Measurements from ENCODE around the gene CLEC7A.

CLEC7A gene

DNA sequence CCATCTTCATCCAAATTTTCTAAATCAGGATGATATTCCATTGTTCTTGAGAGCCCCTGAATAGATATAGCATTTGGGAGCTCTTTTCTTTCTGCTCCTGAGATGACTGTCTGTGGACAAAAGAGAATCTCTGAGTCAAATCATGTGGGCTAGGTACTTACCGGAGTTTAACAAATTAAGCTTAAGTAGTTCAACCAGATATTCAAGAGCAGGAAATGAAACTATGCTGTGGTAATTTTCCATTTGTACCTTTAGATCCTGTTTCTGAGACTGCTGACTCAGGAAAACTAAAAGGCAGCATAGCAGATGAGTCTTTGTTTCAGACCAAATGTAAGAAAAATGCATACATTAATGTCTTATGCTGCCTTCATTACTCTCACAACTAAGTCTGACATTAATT lies at the start of gene CLEC7A:
Gene CLEC7A (minus strand): TSS at position 158 of the 400 bp plus-strand sequence. CDS start 117 bp downstream, at position 41.
- no peak for DNase-seq

DNA sequence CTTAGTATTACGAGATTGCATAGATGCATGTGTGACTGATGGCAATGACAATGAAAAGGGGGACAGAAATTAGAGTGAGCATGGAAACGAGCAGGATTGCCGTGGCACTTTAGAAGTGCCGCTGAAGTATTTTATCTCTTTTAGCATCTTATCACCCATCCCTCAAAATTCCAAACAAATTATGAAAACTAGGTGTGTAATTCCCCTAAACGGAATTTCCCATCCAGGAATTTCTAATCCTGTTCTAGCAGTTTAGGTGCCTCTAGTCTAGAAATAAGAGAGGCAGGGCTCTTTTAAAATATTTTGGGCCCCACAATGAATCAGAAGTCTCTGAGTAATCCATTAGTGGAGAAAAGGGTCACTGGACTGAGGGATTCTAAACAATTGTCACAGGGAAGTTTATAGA lies 49.8 kb upstream of the CLEC7A start:
- no peak for DNase-seq

DNA sequence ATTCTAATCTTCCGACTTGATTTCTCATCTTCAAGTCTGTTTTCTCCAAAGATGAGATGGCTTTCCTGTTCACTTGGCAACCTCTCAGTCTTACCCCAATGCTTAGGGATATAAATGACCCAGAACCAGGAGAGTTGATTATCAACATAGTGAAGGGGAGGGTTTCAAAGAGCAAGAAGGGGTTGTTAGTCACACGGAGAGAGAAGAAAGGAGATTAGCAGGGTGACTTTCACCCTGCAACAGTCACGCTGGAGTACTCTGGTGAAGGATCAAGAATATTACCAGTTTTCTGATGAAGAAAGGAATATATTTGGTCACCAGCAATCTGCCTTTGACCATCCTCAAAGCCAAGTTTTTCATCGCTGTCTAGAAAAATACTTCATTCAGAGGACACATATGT lies 48.8 kb upstream of the CLEC7A start, which contains the start of gene TMEM52B:
Gene TMEM52B (plus strand): TSS at position 212 of the 400 bp plus-strand sequence. CDS start 543 bp downstream, outside the sequence.
- no peak for DNase-seq

DNA sequence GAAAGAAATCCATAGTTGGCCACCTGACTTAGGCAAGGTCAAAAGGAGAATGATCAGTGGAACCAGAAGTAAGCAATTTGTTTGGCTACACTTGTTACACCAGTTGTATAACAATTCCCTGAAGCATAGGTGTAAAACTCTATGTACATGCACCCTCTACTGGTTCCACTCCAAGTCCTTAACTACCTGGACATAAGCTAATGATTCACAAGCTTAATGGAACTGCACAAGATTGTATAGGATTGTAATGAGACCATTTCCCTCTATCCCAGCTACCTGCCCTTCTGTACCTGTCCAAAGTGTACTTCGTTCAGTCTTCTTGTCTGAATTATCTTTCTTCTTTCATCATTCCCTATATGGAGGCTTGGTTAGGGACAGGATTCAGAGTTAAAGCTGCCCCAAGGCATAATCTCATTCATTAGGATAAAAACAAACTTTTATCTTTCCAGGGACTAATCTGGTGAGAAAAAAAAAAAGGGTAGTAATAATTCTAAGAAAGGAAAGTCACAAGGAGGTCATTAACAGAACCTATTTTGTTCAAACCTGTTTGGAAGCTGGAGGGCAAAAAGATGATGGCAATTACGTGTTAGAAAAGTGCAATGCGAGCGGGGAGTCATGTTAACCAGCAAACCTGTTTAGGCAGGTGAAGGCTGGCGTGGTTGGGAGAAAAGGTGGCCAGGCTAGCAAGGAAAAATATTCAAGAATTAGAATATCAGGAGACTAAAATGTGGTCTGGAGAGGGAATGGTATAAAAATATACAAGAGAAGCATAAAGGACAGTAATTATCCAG lies 46.0 kb upstream of the CLEC7A start:
- DNase-seq = no peak

DNA sequence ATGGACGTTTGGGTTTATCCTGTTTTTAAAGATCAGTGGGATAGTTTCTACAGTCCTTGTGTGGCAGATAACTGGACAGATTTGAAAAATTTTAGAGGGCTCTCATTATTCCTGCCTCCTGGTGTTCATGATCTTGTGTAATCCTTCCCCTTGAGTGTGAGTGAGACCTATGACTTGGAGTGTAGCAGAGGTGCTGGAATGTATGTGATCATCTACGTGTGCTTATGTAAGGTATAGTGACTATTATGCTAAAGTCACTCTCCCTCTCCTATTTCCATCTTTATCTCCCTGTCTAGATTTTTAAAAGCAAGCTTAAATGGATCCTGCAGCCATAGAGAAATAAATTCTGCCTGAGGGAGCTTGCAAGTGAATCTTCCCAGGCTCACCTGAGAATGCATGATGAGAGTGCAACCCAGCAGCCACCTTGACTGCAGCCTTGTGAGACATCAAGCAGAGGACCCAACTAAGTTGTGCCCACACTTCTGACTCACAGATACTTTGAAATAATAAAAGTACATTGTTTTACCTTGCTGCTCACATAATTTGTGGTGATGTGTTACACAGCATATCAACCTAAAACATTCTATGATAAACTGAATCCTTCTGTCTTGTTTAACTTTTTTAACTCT lies 45.1 kb upstream of the CLEC7A start:
- no peak for DNase-seq

DNA sequence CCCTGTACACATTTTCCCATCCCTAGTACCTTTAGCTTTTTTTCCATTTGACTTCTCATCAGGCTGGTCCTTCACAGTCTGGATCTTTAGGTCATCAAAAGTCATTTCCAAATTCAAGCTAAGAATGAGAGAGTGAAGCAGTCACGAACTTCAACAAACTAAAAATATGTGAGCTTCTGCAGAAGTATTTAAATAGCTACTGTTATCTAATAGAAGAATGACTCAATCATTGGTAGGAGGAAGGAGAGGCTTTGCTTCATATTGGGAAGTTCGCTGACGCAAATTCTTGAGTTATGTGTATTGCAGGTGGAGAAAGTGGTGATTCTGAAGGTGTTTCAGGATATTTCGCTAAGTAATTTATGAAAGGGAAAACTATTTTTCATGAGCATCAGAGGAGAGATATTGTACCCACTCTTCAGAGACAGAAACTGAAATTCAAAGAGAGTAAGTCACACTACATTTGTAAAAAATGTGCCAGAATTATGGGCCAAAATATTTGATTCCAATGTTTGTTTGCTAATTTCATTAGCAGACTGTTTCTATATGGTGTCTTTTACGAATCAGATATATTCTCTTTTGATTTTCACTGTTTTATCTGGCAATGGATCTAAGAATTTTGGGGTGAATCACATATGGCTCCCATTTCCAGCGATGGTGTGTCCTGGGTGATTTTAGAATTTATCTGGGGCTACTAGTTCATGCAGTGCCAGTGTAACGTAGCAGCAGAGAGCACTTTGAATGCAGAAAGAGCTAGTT lies 42.2 kb upstream of the CLEC7A start, which contains the start of gene OLR1:
Gene OLR1 (minus strand): TSS at position 160 of the 756 bp plus-strand sequence. CDS start 55 bp downstream, at position 105.
- DNase-seq = no peak

DNA sequence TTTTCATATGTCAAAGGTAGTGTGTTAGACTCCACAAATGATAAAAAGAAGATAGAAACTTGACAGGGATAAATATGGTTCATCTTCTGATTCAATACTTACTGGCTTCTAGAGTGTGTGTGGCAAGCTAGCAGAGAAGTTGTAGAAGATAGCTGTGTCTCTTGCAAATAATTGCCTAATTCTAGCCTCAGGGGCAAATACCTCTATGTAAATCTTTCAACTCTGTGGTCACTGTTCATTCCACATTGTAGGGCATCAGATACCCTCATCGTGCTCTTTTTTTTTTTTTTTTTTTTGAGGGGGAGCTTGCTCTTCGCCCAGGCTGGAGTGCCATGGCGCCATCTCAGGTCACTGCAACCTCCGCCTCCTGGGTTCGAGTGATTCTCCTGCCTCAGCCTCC lies 40.2 kb upstream of the CLEC7A start:
- no peak for DNase-seq

DNA sequence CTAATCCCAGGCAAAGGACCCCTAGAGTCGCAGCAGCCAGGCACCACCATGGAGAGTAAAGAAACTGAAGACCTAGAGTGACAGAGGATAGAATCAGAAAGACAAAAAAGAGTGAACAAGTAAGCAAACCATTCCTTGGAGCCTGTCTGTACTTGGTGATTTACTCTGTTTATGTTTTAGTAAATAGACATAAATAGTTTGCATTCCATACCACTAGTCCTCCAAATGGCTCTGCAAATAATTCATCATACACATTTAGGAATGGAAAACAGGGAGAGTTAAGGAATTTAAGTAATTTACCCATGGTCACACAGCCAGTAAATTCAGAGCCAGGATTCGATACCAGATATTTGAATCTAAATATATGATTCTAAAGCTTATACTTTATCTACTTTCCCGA lies 39.1 kb upstream of the CLEC7A start:
- DNase-seq = no peak

DNA sequence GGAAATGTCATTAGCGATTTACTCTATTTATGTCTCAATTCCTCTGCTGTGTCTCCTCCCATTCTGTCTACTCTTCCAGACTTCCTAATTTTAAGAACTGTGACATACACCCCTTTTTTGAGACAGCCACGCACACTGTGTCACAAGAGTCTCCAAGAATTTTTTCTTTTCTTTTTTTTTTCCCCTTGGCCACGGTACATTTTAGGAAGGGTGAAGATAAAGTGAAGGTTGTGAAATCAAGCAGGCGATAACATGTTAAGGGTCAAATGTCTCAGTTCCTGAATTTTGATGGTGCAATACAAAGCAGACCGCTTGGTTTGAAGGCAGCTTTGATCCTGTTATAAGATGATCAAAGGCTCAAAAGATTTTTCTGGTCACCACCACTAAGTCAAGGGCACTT lies 37.6 kb upstream of the CLEC7A start:
- no peak for DNase-seq

DNA sequence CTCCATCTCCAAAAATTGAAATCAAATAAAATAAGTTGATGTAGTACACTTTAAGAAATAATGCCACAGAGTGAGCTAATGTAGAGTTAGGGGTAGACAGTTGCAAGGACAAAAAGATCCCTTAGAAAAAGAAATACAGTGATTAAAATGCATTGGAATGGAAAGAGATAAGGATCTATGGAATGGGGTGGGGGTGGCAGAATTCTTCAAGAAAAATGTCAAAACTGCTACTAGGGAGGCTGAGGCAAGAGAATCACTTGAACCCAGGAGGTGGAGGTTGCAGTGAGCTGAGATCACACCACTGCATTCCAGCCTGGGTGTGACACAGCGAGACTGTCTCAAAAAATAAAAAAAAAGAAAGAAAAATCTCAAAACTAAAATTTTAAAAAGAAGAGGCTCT lies 35.4 kb upstream of the CLEC7A start:
- DNase-seq = no peak

DNA sequence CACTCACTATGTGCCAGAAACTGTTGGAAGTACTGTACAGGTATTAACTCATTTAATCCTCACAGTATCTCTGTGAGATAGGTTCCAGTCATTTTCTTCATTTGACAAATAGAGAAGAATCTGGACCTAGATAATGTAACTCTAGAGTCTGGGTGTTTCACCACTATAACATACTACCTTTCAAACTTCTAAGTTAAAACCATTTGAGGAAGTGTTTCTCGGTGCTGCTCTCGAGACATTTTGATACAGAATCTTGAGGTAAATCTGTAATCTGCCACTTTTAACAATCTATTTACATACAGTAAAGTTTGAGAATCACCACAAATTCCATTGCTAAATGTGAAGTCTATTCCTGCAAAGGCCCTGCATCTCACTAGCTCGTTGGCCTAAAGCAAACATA lies 33.1 kb upstream of the CLEC7A start:
- DNase-seq = no peak

DNA sequence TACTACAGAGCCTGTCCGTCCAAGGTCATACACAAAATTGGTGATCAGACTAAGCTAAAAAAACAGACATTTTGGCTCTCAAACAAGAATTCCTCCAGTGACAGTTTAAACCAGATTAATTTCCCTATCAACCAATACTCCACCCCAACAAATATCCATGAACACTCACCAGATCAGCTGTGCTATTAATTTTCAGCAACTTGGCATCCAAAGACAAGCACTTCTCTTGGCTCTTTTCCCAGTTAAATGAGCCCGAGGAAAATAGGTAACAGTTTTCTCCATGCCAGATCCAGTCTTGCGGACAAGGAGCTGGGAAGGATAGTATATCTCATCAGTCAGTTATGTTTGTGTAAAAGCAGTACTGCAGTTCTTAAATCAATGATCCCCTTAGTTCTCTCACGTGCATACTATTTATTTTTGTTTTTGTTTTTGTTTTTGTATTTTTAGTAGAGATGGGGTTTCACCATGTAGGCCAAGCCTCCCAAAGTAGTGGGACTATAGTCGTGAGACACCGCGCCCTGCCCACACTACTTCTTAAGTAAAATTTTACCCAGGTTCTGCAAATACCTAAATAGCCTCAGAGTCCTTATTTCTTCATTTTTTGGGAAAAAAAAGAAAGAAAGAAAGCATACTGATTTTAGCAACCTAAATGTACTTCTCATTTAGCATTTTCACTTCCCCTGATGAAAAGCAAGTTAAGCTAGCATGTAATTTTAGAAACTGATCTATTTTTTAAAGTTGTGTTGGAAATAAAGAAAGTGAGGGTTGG lies 30.8 kb upstream of the CLEC7A start:
- DNase-seq = no peak

DNA sequence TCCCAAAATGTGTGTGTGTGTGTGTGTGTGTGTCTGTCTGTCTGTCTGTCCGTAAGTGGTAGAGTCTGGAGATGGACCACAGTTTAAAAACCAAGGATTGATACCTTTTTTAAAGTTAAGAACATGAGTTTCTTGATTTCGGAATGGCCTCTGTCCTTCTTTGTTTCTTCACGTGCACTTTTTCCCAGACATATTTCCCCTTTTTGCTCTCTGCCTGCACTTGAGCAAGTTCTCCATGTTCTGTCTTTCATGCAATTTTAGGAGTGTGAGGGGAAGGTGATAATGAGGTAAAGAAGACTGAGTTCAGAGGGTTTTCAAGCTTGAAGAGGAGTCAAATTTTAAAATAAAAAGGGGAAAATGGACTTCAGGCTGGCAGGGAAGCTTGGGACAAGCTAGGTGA lies 29.3 kb upstream of the CLEC7A start:
- no peak for DNase-seq

DNA sequence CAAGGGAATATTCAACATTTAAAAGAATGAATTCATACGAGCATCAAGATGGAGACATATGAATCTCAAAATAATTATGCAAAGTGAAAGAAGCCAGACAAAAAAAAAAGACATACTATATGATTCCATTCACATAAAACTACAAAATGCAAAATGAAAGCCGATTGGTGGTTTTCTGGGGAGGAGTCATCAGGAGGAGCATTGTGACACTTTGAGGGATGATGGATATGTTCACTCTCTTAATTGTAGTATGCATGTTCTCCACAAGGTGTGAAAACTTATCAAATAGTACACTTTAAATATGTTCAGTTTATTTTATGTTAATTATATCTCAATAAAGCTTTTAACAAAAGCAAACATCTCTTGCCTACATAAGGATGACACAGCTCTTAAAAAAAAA lies 28.4 kb upstream of the CLEC7A start:
- DNase-seq = no peak

DNA sequence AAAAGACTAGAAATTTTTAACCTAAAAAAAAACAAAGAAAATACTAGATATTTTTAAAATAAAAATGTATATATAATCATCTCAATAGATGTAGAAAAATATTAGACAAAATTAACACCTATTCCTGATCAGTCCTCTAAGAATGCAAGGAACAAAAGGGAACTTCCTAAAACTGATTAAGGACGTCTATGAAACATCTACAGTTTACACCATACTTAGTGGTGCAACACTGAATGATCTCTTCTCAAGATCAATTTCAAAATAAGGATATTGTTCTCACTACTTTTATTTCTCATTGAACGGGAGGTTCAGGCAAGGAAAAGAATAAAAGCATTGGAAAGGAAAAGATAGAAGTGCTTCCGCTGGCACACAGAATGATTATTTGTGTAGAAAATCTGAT lies 26.0 kb upstream of the CLEC7A start:
- DNase-seq = no peak

DNA sequence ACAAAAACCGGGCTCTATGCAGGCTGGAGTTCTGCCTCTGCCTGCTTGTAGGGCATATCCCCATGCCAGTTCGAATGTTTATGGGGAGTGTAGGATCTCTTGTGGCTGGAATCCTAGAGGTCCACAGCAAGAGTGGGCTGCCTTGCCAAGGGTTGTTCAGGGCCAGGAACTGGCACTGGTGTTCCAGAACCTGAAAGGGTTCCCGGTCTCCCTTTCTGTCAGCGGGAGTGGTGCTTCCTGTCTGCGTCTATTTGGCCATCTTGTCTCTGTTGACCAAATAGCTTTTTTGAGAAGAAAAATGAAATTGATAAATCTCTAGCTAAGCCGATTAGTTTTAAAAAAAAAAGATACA lies 24.1 kb upstream of the CLEC7A start:
- no peak for DNase-seq

DNA sequence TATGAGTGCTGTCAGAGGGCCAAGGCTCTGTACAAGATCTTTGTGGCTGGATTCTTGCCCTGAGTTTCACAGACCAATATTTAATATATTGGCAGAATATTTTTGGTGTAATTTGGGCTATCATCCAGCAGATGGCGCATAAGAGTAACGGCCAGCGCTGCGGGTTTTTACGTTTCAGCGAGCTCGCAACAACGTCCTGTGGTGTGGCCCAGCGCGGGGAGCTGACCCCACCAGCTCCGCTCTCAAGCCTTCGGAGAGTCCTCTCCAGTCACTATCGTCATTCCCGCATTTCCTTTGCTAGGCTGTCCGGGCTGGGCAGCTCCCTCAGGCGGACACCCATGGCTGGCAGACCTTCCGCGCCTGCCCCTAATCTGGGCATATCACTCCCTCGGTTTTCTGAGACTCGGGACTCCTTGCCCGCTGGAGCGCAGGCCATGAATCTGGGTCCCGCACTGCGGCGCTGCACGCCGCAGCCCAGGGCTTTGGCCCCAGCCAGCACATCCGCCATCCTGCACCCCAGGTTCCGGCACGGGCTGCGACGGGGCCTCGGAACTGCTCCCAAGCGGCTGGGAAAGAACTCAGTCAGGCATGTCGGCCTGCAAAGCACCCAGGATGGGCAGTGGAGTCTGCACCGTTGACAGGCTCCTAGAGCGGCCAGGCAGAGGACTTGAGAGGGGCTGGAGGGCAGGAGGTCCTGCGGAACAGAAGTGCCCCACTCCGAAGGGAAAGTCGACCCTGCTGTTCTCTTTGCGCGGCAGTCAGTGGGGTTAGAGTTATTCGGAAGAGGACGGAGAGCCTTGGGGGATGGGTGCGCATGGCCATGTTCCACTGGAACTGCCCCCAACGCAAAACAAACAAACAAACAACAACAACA lies 23.5 kb upstream of the CLEC7A start:
- DNase-seq = peak; percentile 60

DNA sequence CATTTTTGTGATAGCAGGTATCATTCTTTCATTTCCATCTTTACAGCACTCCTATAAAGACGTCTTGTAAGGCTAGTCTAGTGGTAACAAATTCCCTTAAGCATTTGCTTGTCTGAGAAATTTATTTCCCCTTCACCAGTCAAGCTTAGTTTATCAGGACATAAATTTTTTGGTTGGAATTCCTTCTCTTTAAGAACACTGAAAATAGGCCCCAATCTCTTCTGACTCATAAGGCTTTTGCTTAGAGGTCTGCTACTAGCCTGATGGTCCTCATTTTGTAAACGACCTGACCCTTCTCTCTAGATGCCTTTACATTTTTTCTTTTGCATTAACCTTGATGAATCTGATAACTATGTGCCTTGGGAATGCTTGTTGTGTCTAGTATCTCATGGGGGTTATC lies 21.6 kb upstream of the CLEC7A start:
- no peak for DNase-seq

DNA sequence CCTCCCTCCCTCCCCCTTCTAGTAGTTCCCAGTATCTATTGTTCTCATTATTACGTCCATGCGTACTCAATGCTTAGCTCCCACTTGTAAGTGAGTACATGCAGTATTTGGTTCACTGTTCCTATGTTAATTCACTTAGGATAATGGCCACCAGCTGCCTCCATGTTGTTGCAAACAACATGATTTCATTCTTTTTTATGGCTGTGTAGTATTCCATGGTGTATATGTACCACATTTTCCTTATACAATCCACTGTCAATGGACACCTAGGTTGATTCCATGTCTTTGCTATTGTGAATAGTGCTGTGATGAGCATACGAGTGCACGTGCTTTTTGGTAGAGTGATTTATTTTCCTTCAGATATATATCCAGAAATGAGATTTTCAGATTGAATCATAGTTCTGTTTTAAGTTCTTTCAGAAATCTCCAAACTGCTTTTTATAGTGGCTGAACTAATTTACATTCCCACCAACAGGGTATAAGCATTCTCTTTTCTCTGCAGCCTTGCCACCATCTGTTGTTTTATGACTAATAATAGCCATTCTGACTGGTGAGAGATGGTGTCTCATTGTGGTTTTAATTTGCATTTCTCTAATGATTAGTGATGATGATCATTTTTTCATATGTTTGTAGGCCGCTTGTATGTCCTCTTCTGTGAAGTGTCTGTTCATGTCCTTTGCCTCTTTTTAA lies 17.9 kb upstream of the CLEC7A start:
- DNase-seq = no peak

DNA sequence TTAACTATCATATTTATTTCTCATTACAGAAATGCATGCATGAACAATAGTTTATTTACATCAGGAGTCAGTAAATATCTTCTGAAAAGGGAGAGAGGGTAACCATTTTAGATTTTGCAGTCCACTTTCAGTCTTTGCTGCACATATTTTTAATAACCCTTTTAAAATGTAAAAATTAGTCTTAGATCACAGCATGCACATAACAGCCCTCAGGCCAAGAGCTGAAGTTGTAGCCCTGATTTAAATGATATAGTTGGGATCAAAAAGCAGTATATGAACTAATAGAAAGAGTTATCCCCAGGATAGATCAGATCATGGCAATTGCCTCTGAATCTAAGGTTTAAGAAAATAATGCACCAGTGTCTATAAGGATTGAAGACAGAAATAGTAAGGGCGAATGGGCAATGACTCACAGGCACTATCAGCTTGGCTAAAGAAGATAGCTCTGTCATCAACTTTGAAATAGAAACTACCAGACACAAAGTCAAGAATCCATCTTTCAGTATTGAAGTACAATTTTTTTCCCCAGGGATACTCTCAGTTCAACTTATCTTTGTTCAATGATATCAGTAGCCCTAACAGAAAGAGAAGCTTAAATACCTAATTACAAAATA lies 13.1 kb upstream of the CLEC7A start:
- DNase-seq = no peak

DNA sequence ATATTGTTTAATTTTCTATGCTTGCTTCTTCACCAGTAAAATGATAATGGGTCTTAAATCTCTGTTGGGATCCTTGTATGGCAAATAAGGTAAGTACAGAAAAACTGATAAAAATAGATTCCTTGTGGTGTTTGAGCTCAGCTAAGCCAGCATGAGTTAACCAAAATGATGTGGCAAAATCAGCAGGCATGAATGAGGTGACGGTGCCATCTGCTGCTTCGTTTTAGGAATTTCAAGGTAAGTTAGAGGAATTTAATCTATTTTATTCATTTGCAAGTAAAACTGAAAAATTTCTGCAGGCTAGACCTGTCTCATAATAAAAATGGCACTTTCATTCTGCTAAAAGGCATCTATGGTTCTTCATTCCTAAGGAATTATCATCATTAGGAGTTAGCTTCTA lies 10.0 kb upstream of the CLEC7A start:
- peak; percentile 32 for DNase-seq

All from NCI-H1092 treated with DMSO at 0.1 percent for 48 hours (cell line).